NAMALWA (cell line): ENCODE data around the gene KRT7.

ENCODE experiments used
- DNase-seq: peaks from one replicate; pipeline ENCODE4 v3.0.0-alpha.2; 2015; ENCODE audit warnings: low spot score

The KRT7 gene

GRCh38 chr12:52232674-52233461 lies at the start of gene KRT7:
Gene KRT7 (plus strand): TSS chr12:52233243. CDS start chr12:52233297, 54 bp downstream.
- no peak for DNase-seq

DNA sequence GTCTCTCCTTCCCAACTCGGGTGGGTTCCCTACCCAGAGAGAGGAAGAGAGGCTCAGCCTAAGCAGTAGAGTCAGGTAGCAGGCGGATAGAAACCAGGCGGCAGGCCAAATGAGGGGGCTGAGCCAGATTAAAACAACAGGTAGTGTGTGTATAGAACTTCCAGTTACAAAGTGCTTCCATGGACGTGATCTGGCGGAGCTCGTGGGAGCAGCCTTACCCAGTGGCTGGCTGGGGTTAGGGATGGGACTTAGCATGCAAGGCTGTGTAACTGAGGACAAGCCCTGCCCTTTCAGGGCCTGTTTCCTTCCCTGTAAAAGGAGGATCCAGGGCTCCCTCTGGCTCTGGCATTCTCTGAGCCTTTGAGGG lies 49.5 kb upstream of the KRT7 start:
- DNase-seq = no peak

DNA sequence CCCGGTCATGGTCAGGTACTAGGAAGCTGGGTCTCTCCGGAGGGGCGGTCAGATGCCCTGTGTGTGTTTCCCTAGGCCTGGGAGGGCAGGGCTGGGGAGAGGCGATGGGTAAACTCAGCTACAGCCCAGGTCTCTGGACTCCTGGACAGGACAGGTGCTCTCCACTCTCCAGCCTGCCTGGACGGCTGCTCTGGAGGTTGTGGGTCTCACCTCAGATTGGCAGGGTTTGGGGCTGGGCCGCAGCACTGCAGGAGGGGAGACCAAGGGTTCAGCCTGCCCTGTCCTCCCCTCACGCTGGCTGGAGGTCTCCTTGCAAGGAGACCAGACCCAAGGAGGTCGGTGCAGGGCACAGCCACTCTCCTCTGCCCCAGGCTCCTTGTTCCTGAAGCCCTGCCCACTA lies 49.1 kb upstream of the KRT7 start:
- no peak for DNase-seq

DNA sequence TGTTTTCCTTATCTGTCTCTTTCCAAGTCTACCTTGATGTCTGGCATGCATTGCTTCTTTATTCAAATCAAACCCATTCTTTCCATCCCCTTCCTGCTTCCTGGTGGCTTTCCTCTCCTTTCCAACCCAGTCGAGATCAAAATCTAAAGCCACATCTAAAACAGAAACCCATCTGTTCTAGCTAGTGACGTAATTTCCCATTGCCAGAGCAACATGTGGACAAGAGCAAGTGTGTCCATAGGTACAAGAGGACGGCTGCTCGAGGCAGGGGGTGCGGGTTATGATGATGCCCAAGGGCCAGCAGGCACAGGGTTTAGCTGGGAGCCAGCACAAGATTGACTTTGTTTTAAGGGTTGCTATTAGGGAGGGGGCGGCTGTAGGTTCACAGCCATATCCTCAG lies 48.2 kb upstream of the KRT7 start:
- no peak for DNase-seq

DNA sequence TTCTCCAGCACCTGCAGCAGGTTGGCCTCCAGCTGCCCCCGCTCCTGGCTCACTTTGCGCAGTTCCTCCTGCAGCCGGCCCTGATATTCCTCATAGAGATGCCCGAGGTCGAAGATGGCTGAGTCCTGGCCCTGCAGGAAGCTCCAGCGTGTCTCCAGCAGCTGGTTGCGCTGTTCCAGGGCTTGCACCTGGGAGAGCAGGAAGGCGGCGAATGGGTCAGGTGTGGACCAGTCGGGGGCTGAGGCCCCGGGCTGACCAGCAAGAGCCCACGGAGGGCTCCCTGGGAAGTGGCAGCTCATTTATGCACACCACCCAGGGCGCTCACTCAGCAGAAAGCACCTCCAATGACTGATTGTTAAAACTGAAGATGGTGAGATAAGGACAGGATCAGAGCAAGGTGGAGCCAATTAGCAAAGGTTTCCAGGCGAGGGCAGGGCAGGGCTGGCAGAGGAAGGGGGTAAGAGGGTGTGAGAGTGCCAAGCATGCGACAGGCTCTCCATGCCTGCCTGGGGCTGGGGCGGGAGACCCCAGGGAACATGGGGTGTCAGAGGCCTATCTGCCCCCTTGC lies 47.6 kb upstream of the KRT7 start:
- DNase-seq = no peak

DNA sequence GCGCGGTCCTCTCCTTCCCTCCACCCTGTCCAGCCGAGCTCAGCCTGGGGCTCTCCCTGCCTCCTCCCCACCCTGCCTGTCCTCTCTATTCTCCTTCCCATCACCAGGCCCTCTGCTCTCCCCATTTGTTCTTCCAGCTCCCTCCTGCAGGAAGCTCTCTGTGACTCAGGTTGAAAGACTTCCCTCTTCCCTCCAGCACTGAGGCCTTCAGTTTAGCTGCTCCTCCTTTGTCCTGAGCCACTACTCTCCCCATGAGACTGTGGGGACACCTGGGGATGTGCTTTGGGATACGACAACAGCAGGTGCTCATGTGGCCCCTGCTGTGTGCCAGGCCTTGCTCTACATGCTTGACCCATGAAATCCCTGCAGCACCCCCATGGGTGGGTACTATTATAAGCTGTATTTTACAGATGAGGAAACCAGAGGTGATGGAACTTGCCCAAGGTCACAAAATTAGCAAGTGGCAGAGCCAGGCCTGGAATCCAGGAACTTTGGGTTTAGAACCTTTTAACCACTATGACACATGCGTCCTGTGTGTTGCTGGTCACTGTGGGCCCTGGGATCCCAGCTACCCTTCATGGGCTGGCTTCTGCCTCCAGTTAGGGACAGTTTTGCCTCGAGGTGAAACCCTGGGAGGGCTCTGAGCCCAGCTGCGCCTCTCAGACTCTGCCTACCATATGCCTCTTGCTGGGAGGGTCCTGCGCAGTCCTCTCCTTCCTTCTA lies 46.8 kb upstream of the KRT7 start:
- no peak for DNase-seq

- DNase-seq = no peak
Observed at GRCh38 chr12:52187206-52187605, 45.8 kb upstream of the KRT7 start.

- DNase-seq = no peak
Observed at GRCh38 chr12:52187640-52188039, 45.4 kb upstream of the KRT7 start.

DNA sequence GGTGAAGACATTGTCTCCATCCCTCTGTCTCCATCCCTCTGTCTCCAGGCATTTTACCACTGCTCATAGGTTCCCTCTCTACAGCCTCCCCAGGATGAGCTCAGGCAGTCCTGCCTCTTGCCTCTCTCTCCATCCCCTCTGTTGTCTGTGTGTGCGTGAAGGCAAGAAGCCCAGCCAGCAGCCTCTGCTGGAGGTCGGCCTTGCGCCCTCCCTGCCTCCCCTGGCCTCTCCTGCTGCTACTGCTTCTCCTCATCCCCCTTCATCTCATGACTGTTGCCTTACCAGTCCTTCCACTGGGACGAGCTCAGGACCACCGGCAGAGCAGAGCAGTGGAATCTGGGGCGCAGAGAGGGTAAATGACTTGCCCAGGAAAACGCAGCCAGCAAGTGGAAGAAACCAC lies 44.4 kb upstream of the KRT7 start:
- DNase-seq = no peak

- no peak for DNase-seq
Observed at GRCh38 chr12:52189376-52190174, 43.5 kb upstream of the KRT7 start.

- DNase-seq = no peak
Observed at GRCh38 chr12:52190860-52191729, 41.9 kb upstream of the KRT7 start.

GRCh38 chr12:52191841-52192791 lies 40.9 kb upstream of the KRT7 start, which contains the start of gene KRT80:
Gene KRT80 (minus strand): TSS chr12:52192014. CDS start chr12:52191902, 112 bp downstream.
- no peak for DNase-seq

DNA sequence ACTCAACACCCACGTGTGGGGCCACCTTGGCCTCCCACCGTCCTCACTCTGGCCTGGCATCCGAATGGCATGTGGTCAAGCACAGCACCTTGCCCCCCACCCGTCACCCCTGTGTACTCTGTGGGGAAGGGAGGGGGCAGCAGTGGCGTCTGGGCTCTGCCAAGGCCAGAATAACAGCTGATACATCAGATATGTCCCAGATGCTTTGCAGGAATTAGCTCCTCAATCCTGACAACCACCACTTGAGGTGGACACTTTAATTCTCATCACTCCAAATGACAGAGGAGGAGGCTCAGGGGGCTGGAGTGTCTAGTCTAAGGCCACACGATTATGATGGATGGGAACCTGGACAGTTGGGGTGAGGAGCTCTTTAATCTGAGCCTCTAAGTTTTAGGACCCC lies 39.5 kb upstream of the KRT7 start:
- DNase-seq = no peak

- no peak for DNase-seq
Observed at GRCh38 chr12:52193991-52194390, 39.1 kb upstream of the KRT7 start.

DNA sequence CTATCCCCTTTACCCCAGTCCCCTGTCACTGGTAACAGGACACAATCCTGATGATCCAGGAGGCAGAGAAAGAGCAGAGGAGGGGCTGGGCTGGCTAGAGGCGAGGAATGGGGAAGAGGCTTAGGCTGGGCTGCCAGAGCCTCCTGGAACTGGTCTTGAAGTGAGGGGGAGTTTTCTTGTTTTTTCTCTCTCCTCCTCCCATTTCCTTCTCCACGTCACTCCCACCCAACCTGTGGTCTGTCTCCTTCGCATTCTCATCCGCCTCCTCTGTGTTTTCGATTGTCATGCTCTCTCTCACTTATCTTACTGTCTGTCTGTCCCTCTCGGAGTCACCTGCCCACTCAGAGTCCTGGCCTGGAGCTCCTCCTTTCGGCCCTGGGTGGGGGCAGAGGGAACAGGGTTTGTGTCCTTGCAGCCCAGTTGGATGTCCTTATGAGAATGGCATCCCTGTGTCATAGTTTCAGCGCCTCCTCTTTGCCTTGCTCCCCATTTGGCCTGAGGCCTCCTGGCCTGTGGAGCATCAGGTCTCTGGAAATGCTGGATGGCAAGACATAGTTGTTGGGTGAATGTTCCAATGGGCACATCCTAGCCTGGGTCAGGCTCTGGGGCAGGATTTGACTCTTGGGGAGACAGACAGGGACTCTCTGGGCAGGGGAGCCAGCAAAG lies 37.8 kb upstream of the KRT7 start:
- DNase-seq = no peak

DNA sequence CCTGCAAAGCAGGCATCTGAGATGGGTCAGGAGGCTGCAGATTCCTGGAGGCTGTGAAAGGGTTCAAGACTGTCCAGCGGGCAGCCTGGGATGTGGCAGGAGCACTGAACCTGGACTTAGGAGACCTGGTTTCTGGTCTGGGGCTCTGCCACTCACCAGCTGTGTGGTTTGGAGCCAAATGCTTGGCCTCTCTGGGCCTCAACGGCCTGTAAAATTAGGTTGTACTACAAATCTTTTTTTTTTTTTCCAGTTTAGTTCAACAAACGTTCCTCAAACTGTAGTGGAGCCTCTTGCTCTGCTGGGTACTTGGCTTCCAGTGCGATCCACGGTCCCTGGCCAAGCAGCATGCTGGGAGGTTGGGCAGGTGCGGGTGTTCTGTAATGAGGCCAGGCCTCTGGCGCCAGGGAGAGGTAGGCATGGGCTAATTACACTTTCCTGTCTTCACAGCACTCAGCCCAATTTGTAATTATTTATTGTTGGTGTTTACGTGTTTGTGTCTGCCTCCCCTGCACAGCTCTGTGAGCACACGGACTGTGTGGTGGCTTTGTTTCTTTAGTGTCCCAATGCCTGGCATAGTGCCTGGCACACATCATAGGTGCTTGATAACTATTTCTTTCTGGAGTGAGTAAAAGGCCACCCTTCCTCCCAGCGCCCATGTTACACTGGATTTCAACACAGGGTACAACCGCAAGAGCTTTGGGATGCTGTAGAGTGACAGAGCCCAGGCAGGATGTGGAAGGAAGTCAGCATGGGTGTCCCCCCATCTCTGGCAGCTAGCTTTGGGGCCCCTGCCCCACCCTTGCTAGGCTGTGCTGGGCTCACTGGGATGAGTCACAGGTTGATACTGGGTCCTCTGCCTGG lies 35.4 kb upstream of the KRT7 start:
- no peak for DNase-seq

- DNase-seq = no peak
Observed at GRCh38 chr12:52198454-52199215, 34.4 kb upstream of the KRT7 start.
